H9 (cell line): Measurements from ENCODE around the gene CSTA. TPM values are rescaled to one million over a fixed set of nuclear protein-coding genes. Genes with fewer than 3 reads are reported as not detected.

ENCODE experiments used
- DNase-seq: peaks from one replicate; pipeline ENCODE4 v3.0.0-alpha.2; 2017
- H2AFZ ChIP-seq: one replicate; pipeline ENCODE4 v1.6.1; 2013; ENCODE audit warnings: mild to moderate bottlenecking, low read length, control low read depth, moderate library complexity
- H2AK5ac ChIP-seq: 2 replicates; pipeline ENCODE4 v1.6.1; 2013; ENCODE audit warnings: low read length, control low read depth, mixed read lengths; ENCODE audit not compliant: insufficient read length
- H2BK120ac ChIP-seq: one replicate; pipeline ENCODE4 v1.6.1; 2013; ENCODE audit warnings: low read depth, mild to moderate bottlenecking, low read length, control low read depth, inconsistent platforms; ENCODE audit not compliant: poor library complexity, severe bottlenecking
- H2BK12ac ChIP-seq: 2 replicates; pipeline ENCODE4 v1.6.1; 2013; ENCODE audit warnings: low read length, control low read depth, mixed read lengths, low read depth; ENCODE audit not compliant: insufficient read length
- H2BK15ac ChIP-seq: 2 replicates; pipeline ENCODE4 v1.6.1; 2013; ENCODE audit warnings: low read depth, low read length, control low read depth
- H2BK20ac ChIP-seq: one replicate; pipeline ENCODE4 v1.6.1; 2013; ENCODE audit warnings: low read depth, mild to moderate bottlenecking, low read length, control low read depth, inconsistent platforms; ENCODE audit not compliant: poor library complexity, severe bottlenecking
- H2BK5ac ChIP-seq: 2 replicates; pipeline ENCODE4 v1.6.1; 2013; ENCODE audit warnings: low read length, control low read depth, mixed read lengths; ENCODE audit not compliant: insufficient read length
- H3K14ac ChIP-seq: 2 replicates; pipeline ENCODE4 v1.6.1; 2013; ENCODE audit warnings: low read length, control low read depth; ENCODE audit not compliant: insufficient read depth
- H3K18ac ChIP-seq: 2 replicates; pipeline ENCODE4 v1.6.1; 2013; ENCODE audit warnings: low read depth, mild to moderate bottlenecking, mixed read lengths, low read length, control low read depth; ENCODE audit not compliant: insufficient read length
- H3K23ac ChIP-seq: 2 replicates; pipeline ENCODE4 v1.6.1; 2013; ENCODE audit warnings: low read length, control low read depth, mixed read lengths, low read depth; ENCODE audit not compliant: insufficient read length
- H3K23me2 ChIP-seq: 2 replicates; pipeline ENCODE4 v1.6.1; 2013; ENCODE audit warnings: low read depth, mild to moderate bottlenecking, mixed read lengths, low read length, control low read depth; ENCODE audit not compliant: insufficient read length, poor library complexity, severe bottlenecking
- H3K27ac ChIP-seq: 2 replicates; pipeline ENCODE4 v1.5.1; 2013; ENCODE audit warnings: low read length, control low read depth, mixed read lengths, low read depth; ENCODE audit not compliant: insufficient read length
- H3K27me3 ChIP-seq: 2 replicates; pipeline ENCODE4 v1.6.1; 2013; ENCODE audit warnings: low read length, control low read depth, inconsistent platforms; ENCODE audit not compliant: insufficient read depth
- H3K4ac ChIP-seq: 2 replicates; pipeline ENCODE4 v1.6.1; 2013; ENCODE audit warnings: low read depth, mild to moderate bottlenecking, control low read depth, inconsistent platforms, low read length, moderate library complexity
- H3K4me1 ChIP-seq: 2 replicates; pipeline ENCODE4 v1.6.1; 2013; ENCODE audit warnings: low read length, control low read depth, inconsistent platforms; ENCODE audit not compliant: insufficient read depth
- H3K4me2 ChIP-seq: 2 replicates; pipeline ENCODE4 v1.6.1; 2013; ENCODE audit warnings: low read length, control low read depth, mixed read lengths; ENCODE audit not compliant: insufficient read length, insufficient read depth
- H3K56ac ChIP-seq: 2 replicates; pipeline ENCODE4 v1.6.1; 2013; ENCODE audit warnings: low read depth, mild to moderate bottlenecking, mixed read lengths, low read length, control low read depth; ENCODE audit not compliant: insufficient read length
- H3K79me1 ChIP-seq: 2 replicates; pipeline ENCODE4 v1.6.1; 2013; ENCODE audit warnings: low read depth, mild to moderate bottlenecking, moderate library complexity, low read length, control low read depth, inconsistent platforms; ENCODE audit not compliant: insufficient read depth, poor library complexity, severe bottlenecking
- H3K79me2 ChIP-seq: 2 replicates; pipeline ENCODE4 v1.6.1; 2013; ENCODE audit warnings: low read length, control low read depth, inconsistent platforms; ENCODE audit not compliant: insufficient read depth
- H3K9ac ChIP-seq: 2 replicates; pipeline ENCODE4 v1.6.1; 2013; ENCODE audit warnings: low read length, control low read depth, mixed read lengths; ENCODE audit not compliant: insufficient read length; ENCODE audit errors: extremely low read depth
- H3K9me3 ChIP-seq: one replicate; pipeline ENCODE4 v1.6.1; 2013; ENCODE audit warnings: low read depth, low read length, inconsistent platforms; ENCODE audit not compliant: control insufficient read depth
- H3T11ph ChIP-seq: one replicate; pipeline ENCODE4 v1.6.1; 2013; ENCODE audit warnings: mild to moderate bottlenecking, low read length, control low read depth, inconsistent platforms
- H4K20me1 ChIP-seq: one replicate; pipeline ENCODE4 v1.6.1; 2013; ENCODE audit not compliant: control insufficient read depth, insufficient read length, insufficient read depth
- H4K5ac ChIP-seq: 2 replicates; pipeline ENCODE4 v1.6.1; 2013; ENCODE audit warnings: low read depth, mild to moderate bottlenecking, mixed read lengths, low read length, control low read depth; ENCODE audit not compliant: insufficient read length
- H4K8ac ChIP-seq: replicated peaks from 2 replicates; pipeline ENCODE4 v1.6.1; 2013; ENCODE audit warnings: low read length, control low read depth, mixed read lengths, low read depth; ENCODE audit not compliant: insufficient read length
- H4K91ac ChIP-seq: 2 replicates; pipeline ENCODE4 v1.6.1; 2013; ENCODE audit warnings: low read depth, mild to moderate bottlenecking, moderate library complexity, mixed read lengths, low read length, control low read depth; ENCODE audit not compliant: insufficient read length
- H3K27ac Mint-ChIP-seq, 3 experiments: 2 replicates in 2 of 3; 3 replicates in 1 of 3; pipeline ENCODE4 v1.8.0; 2020 to 2021; ENCODE audit warnings: mixed read lengths in 3 of 3, mild to moderate bottlenecking in 1 of 3, moderate library complexity in 1 of 3
- H3K27me3 Mint-ChIP-seq: 2 replicates; pipeline ENCODE4 v1.8.0; 2021; ENCODE audit warnings: low read depth, mild to moderate bottlenecking, moderate library complexity, mixed read lengths
- H3K36me3 Mint-ChIP-seq, 3 experiments: 2 replicates in 2 of 3; 3 replicates in 1 of 3; pipeline ENCODE4 v1.8.0; 2020 to 2021; ENCODE audit warnings: low read depth in 3 of 3, mixed read lengths in 3 of 3; ENCODE audit not compliant: insufficient read depth in 1 of 3
- H3K4me1 Mint-ChIP-seq, 2 experiments: 2 replicates each; pipeline ENCODE4 v1.8.0; 2020; ENCODE audit warnings: mixed read lengths in 2 of 2
- H3K4me3 Mint-ChIP-seq, 2 experiments: 2 replicates in 1 of 2; 3 replicates in 1 of 2; pipeline ENCODE4 v1.8.0; 2020 to 2021; ENCODE audit warnings: mild to moderate bottlenecking in 2 of 2, mixed read lengths in 2 of 2, moderate library complexity in 1 of 2
- H3K9me3 Mint-ChIP-seq, 2 experiments: 2 replicates in 1 of 2; 3 replicates in 1 of 2; pipeline ENCODE4 v1.8.0; 2020; ENCODE audit warnings: mild to moderate bottlenecking in 2 of 2, mixed read lengths in 2 of 2, moderate library complexity in 1 of 2
- CTCF ChIP-seq: fragments of 200-600 bp; sonication (generic); conservative IDR thresholded peaks from 3 replicates; pipeline ENCODE4 v1.8.0; 2021; ENCODE audit warnings: antibody characterized with exemption, mild to moderate bottlenecking
- WGBS: extraction: QIAGEN DNeasy Blood & Tissue Kit; methylation state at CpG from one replicate; pipeline ENCODE4 v1.1.7; 2013; ENCODE audit warnings: missing lambda C conversion rate, low lambda C conversion rate, mixed read lengths; ENCODE audit not compliant: insufficient read length; ENCODE audit errors: extremely low coverage; 5-methylcytosine and 5-hydroxymethylcytosine counted together
- total RNA-seq: library from RNA; stranded (reverse); gene quantifications from 2 replicates; pipeline ENCODE4 v1.2.1, GENCODE V29; 2021

Gene CSTA
- total RNA-seq, 1 experiment from 2014 or later: not detected

- no peak overlapping the region for H3K14ac ChIP-seq
- H3T11ph ChIP-seq: no peak overlapping the region
- Mint-ChIP-seq H3K27ac (no peak overlapping the region), H3K36me3 (peaks cover 0 to 23% (median 12%) of the 10 kb centered on the region in 3 experiments; a peak in 4 of 7 replicates), H3K4me1 (peaks cover 9 to 17% of the 10 kb centered on the region in 2 experiments), H3K4me3 (no peak overlapping the region), H3K27me3 (no peaks in the 10 kb centered on the region), H3K9me3 (no peaks in the 10 kb centered on the region)
- no peak overlapping the region for H4K91ac ChIP-seq
- no peak overlapping the region for H3K56ac ChIP-seq
- no peak overlapping the region for H4K5ac ChIP-seq
- no peaks in the 10 kb centered on the region for H3K9me3 ChIP-seq
- H2BK20ac ChIP-seq: no peak overlapping the region
- no peaks in the 10 kb centered on the region for H3K23me2 ChIP-seq
- H3K23ac ChIP-seq: no peak overlapping the region
- H2BK5ac ChIP-seq: no peak overlapping the region
- H4K8ac ChIP-seq: no peak overlapping the region
- H3K18ac ChIP-seq: no peak overlapping the region
- no peak overlapping the region for H3K27ac ChIP-seq
- H2AK5ac ChIP-seq: no peak overlapping the region
- H3K79me2 ChIP-seq: no peaks in the 10 kb centered on the region; the same call in 1 of the 2 replicates
- H2AFZ ChIP-seq: no peak overlapping the region
- H3K9ac ChIP-seq: no peak overlapping the region
- no peak for TF ChIP-seq CTCF
- no peak overlapping the region for H2BK12ac ChIP-seq
- no CpG with 5 or more reads among the region's 4 CpGs for WGBS
- H4K20me1 ChIP-seq: no peaks in the 10 kb centered on the region
- H3K4me1 ChIP-seq: no peaks in the 10 kb centered on the region
- no peak for DNase-seq
- H2BK120ac ChIP-seq: no peak overlapping the region
- no peak overlapping the region for H3K4me2 ChIP-seq
- H3K79me1 ChIP-seq: no peaks in the 10 kb centered on the region
- no peaks in the 10 kb centered on the region for H3K27me3 ChIP-seq
- no peak overlapping the region for H3K4ac ChIP-seq
- no peak overlapping the region for H2BK15ac ChIP-seq
These were observed 64.8 kb downstream of the CSTA start for GRCh38 chr3:122389892-122390291.
